Measurements from ENCODE around the gene TVP23A.

DNA sequence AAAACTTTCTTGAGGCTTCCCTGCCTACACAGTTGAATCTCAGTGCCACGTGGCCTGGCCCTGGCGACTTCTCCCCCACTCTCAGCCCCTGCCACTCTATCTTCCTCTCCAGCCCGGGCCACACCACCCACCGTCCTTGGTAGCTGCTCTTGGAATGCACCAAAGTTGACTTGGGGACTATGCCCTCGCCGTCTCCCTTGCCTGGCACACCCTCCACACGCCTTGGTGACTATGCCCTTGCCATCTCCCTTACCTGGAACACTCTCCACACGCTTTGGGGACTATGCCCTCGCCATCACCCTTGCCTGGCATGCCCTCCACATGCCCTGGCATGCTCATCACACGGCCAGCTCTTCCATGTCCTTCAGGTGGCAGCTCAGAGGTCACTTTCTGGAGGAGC, 15.5 kb upstream of the TVP23A start:
- TF ChIP-seq, protein P1, sequence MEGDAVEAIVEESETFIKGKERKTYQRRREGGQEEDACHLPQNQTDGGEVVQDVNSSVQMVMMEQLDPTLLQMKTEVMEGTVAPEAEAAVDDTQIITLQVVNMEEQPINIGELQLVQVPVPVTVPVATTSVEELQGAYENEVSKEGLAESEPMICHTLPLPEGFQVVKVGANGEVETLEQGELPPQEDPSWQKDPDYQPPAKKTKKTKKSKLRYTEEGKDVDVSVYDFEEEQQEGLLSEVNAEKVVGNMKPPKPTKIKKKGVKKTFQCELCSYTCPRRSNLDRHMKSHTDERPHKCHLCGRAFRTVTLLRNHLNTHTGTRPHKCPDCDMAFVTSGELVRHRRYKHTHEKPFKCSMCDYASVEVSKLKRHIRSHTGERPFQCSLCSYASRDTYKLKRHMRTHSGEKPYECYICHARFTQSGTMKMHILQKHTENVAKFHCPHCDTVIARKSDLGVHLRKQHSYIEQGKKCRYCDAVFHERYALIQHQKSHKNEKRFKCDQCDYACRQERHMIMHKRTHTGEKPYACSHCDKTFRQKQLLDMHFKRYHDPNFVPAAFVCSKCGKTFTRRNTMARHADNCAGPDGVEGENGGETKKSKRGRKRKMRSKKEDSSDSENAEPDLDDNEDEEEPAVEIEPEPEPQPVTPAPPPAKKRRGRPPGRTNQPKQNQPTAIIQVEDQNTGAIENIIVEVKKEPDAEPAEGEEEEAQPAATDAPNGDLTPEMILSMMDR (IDR thresholded peaks at IDR 0.05; ENCODE audit: low read depth, low read length): no peak
- TF ChIP-seq POLR2A (IDR thresholded peaks at IDR 0.05; ENCODE audit: extremely low read depth, insufficient read length) (no peak), MYC (IDR thresholded peaks at IDR 0.05; ENCODE audit: low read depth, low read length) (no peak)

Data from NB4 (cell line).